HG03175 (cell line): ENCODE results near the gene FSIP1.
A peak's percentile ranks its signal among the peaks of the same experiment; 100 is the strongest.

ENCODE experiments used
- ATAC-seq: cut with Tn5 transposase; IDR thresholded peaks from one replicate; pipeline ENCODE4 v1.9.1; 2021; ENCODE audit warnings: mild to moderate bottlenecking, moderate library complexity; ENCODE audit not compliant: unreplicated experiment

FSIP1 gene

GRCh38 chr15:39564972-39565665 lies 217.5 kb downstream of the FSIP1 start:
- ATAC-seq = no peak

GRCh38 chr15:39558421-39558820 lies 224.2 kb downstream of the FSIP1 start:
- ATAC-seq = no peak

GRCh38 chr15:39556461-39556860 lies 226.2 kb downstream of the FSIP1 start:
- ATAC-seq = no peak

GRCh38 chr15:39555885-39556284 lies 226.8 kb downstream of the FSIP1 start:
- no peak for ATAC-seq

GRCh38 chr15:39554746-39555387 lies 227.8 kb downstream of the FSIP1 start:
- ATAC-seq = no peak

- peak; percentile 51 for ATAC-seq
Observed at GRCh38 chr15:39553947-39554693, 228.5 kb downstream of the FSIP1 start.

GRCh38 chr15:39552556-39552955 lies 230.1 kb downstream of the FSIP1 start:
- ATAC-seq = no peak

- ATAC-seq = no peak
Observed at GRCh38 chr15:39551476-39551875, 231.2 kb downstream of the FSIP1 start.
